Measurements from ENCODE around the gene TBX15.

The TBX15 gene

DNA sequence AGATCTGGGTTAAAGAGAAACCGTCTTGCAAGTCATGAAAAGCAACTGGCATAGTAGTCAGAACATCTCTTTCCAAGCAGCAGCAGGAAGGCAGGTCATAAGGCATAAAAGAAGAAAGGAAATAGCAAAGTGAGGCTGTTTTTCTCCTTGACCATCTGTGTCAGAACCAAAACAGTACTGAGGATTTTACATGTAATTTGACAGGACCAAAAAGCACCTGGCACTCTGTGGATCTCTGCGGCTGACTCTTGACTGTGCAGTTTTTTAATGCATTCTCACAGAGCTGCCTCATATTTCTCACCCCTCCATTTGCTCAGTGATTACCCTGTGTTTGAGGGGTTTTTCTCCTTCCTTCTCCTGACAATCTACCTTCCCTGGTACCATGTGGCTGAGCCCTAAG lies 17.7 kb downstream of the TBX15 start:
- no peaks in the 10 kb centered on the region for H3K36me3 ChIP-seq (ENCODE audit: control insufficient read depth in 4 of 4, insufficient read depth in 4 of 4, low read length in 3 of 4)
- no peak overlapping the region for H3K4me3 ChIP-seq (ENCODE audit: control insufficient read depth in 1 of 7, extremely low read depth in 1 of 7, insufficient read depth in 4 of 7, low read depth in 2 of 7, low read length in 6 of 7)
- no peak overlapping the region for H3K27ac ChIP-seq (ENCODE audit: insufficient read depth in 1 of 2, low read depth in 1 of 2, low read length in 2 of 2, poor library complexity in 1 of 2, severe bottlenecking in 2 of 2)
- POLR2A ChIA-PET: no interaction called here
- 92% methylated on average over 1 of the region's 2 CpGs for WGBS (ENCODE audit: insufficient coverage)
- DNase-seq: no peak
- peaks cover 7 to 48% (median 15%) of the 10 kb centered on the region in 5 experiments for H3K27me3 ChIP-seq (replicated peaks in 2 of 5; ENCODE audit: control insufficient read depth in 4 of 5, insufficient read depth in 5 of 5, low read length in 4 of 5)
- no peaks in the 10 kb centered on the region for H3K4me1 ChIP-seq (ENCODE audit: control extremely low read depth in 1 of 4, control insufficient read depth in 4 of 4, insufficient read depth in 4 of 4, low read length in 3 of 4)
- CTCF ChIA-PET: no interaction called here
- peaks cover 0 to 3% (median 0%) of the 10 kb centered on the region in 5 experiments for H3K9me3 ChIP-seq (ENCODE audit: control extremely low read depth in 1 of 5, control insufficient read depth in 4 of 5, insufficient read depth in 2 of 5, low read depth in 1 of 5, low read length in 4 of 5)

- H3K9me3 ChIP-seq (ENCODE audit: control extremely low read depth in 1 of 5, control insufficient read depth in 4 of 5, insufficient read depth in 2 of 5, low read depth in 1 of 5, low read length in 4 of 5): peaks cover 0 to 2% (median 0%) of the 10 kb centered on the region in 5 experiments
- peaks cover 0 to 12% (median 4%) of the 10 kb centered on the region in 4 experiments for H3K4me1 ChIP-seq (ENCODE audit: control extremely low read depth in 1 of 4, control insufficient read depth in 4 of 4, insufficient read depth in 4 of 4, low read length in 3 of 4)
- 94% methylated on average over 3 of the region's 3 CpGs for WGBS (ENCODE audit: insufficient coverage)
- ChIA-PET POLR2A (no interaction called here), CTCF (no interaction called here)
- no peak overlapping the region for H3K27ac ChIP-seq (ENCODE audit: insufficient read depth in 1 of 2, low read depth in 1 of 2, low read length in 2 of 2, poor library complexity in 1 of 2, severe bottlenecking in 2 of 2)
- DNase-seq: no peak
- no peak overlapping the region for H3K4me3 ChIP-seq (ENCODE audit: control insufficient read depth in 1 of 7, extremely low read depth in 1 of 7, insufficient read depth in 4 of 7, low read depth in 2 of 7, low read length in 6 of 7)
- no peaks in the 10 kb centered on the region for H3K36me3 ChIP-seq (ENCODE audit: control insufficient read depth in 4 of 4, insufficient read depth in 4 of 4, low read length in 3 of 4)
- H3K27me3 ChIP-seq (replicated peaks in 2 of 5; ENCODE audit: control insufficient read depth in 4 of 5, insufficient read depth in 5 of 5, low read length in 4 of 5): peaks cover 0 to 9% (median 2%) of the 10 kb centered on the region in 5 experiments
These were observed 24.4 kb downstream of the TBX15 start for GRCh38 chr1:118963456-118964430.

- CTCF ChIA-PET: no interaction called here
- POLR2A ChIA-PET: no interaction called here
- Histone ChIP-seq H3K4me3 (ENCODE audit: control insufficient read depth in 1 of 7, extremely low read depth in 1 of 7, insufficient read depth in 4 of 7, low read depth in 2 of 7, low read length in 6 of 7) (no peak overlapping the region), H3K4me1 (ENCODE audit: control extremely low read depth in 1 of 4, control insufficient read depth in 4 of 4, insufficient read depth in 4 of 4, low read length in 3 of 4) (peaks cover 0 to 12% (median 4%) of the 10 kb centered on the region in 4 experiments), H3K27me3 (replicated peaks in 2 of 5; ENCODE audit: control insufficient read depth in 4 of 5, insufficient read depth in 5 of 5, low read length in 4 of 5) (peaks cover 0 to 9% (median 0%) of the 10 kb centered on the region in 5 experiments), H3K9me3 (ENCODE audit: control extremely low read depth in 1 of 5, control insufficient read depth in 4 of 5, insufficient read depth in 2 of 5, low read depth in 1 of 5, low read length in 4 of 5) (peaks cover 0 to 2% (median 0%) of the 10 kb centered on the region in 5 experiments), H3K36me3 (ENCODE audit: control insufficient read depth in 4 of 4, insufficient read depth in 4 of 4, low read length in 3 of 4) (no peaks in the 10 kb centered on the region), H3K27ac (ENCODE audit: insufficient read depth in 1 of 2, low read depth in 1 of 2, low read length in 2 of 2, poor library complexity in 1 of 2, severe bottlenecking in 2 of 2) (no peak overlapping the region)
- no CpG with 5 or more reads among the region's 2 CpGs for WGBS (ENCODE audit: insufficient coverage)
- DNase-seq: no peak
These were observed 25.0 kb downstream of the TBX15 start for GRCh38 chr1:118963138-118963455.

DNA sequence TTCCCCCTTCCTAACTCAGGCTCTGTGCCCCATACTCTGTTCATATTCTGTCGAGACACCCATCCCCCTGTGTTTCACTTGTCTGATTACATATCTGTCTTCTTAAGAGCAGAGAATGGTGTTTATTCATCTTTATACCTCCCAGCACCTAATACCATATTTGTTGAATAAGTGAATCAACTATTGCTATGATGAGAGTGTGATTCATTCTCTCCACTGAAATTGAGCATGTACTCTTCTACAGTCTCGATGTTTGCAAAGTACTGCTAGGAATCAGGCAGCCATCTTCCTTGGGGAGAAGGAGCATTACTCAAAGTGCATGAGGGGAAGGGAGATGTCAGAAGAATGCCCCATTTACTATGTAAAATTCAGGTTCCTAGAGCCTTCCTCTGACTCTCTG lies 27.0 kb downstream of the TBX15 start:
- Histone ChIP-seq H3K4me3 (ENCODE audit: control insufficient read depth in 1 of 7, extremely low read depth in 1 of 7, insufficient read depth in 4 of 7, low read depth in 2 of 7, low read length in 6 of 7) (no peak overlapping the region), H3K9me3 (ENCODE audit: control extremely low read depth in 1 of 5, control insufficient read depth in 4 of 5, insufficient read depth in 2 of 5, low read depth in 1 of 5, low read length in 4 of 5) (peaks cover 0 to 2% (median 0%) of the 10 kb centered on the region in 5 experiments), H3K27me3 (replicated peaks in 2 of 5; ENCODE audit: control insufficient read depth in 4 of 5, insufficient read depth in 5 of 5, low read length in 4 of 5) (peaks cover 0 to 6% (median 0%) of the 10 kb centered on the region in 5 experiments), H3K36me3 (ENCODE audit: control insufficient read depth in 4 of 4, insufficient read depth in 4 of 4, low read length in 3 of 4) (no peaks in the 10 kb centered on the region), H3K27ac (ENCODE audit: insufficient read depth in 1 of 2, low read depth in 1 of 2, low read length in 2 of 2, poor library complexity in 1 of 2, severe bottlenecking in 2 of 2) (no peak overlapping the region), H3K4me1 (ENCODE audit: control extremely low read depth in 1 of 4, control insufficient read depth in 4 of 4, insufficient read depth in 4 of 4, low read length in 3 of 4) (peaks cover 0 to 12% (median 4%) of the 10 kb centered on the region in 4 experiments)
- WGBS (ENCODE audit: insufficient coverage): no CpG with 5 or more reads among the region's 2 CpGs
- ChIA-PET POLR2A (no interaction called here), CTCF (no interaction called here)
- no peak for DNase-seq

DNA sequence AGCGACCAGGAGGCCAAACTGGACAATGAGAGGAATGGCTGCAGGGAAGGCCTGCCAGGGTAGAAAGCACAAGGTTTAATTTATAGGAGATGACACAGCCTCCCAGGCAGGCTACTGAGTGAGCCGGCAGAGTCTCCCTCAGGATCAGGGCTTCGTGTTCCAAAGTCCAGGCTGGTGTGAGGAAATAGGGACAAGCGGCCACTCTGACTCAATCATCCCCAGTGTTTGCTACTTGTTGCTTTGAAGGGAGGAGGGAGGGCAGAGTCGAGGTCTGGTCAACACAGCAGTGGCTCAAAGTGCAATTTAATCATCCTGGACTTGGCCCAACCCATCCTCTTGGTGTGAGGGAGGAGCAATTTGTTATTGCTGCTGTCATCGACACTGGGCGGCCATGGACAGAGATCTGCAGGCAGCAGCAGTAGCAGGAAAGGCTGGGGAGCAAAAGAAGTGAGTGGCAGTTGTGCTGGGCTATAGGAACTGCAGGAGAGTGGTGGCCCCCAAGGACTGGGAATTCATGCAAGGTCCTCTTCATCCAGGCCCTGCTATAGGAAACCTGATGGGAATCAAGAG lies 27.5 kb downstream of the TBX15 start:
- no peak for DNase-seq
- Histone ChIP-seq H3K27me3 (replicated peaks in 2 of 5; ENCODE audit: control insufficient read depth in 4 of 5, insufficient read depth in 5 of 5, low read length in 4 of 5) (peaks cover 0 to 6% (median 0%) of the 10 kb centered on the region in 5 experiments), H3K27ac (ENCODE audit: insufficient read depth in 1 of 2, low read depth in 1 of 2, low read length in 2 of 2, poor library complexity in 1 of 2, severe bottlenecking in 2 of 2) (no peak overlapping the region), H3K4me3 (ENCODE audit: control insufficient read depth in 1 of 7, extremely low read depth in 1 of 7, insufficient read depth in 4 of 7, low read depth in 2 of 7, low read length in 6 of 7) (no peak overlapping the region), H3K36me3 (ENCODE audit: control insufficient read depth in 4 of 4, insufficient read depth in 4 of 4, low read length in 3 of 4) (no peaks in the 10 kb centered on the region), H3K4me1 (ENCODE audit: control extremely low read depth in 1 of 4, control insufficient read depth in 4 of 4, insufficient read depth in 4 of 4, low read length in 3 of 4) (peaks cover 0 to 12% (median 4%) of the 10 kb centered on the region in 4 experiments), H3K9me3 (ENCODE audit: control extremely low read depth in 1 of 5, control insufficient read depth in 4 of 5, insufficient read depth in 2 of 5, low read depth in 1 of 5, low read length in 4 of 5) (peaks cover 0 to 2% (median 0%) of the 10 kb centered on the region in 5 experiments)
- ChIA-PET POLR2A (no interaction called here), CTCF (interaction anchor here (0.6 to 1.6 kb wide), 2 partner anchors 10 to 729 kb away, joined by 3 to 5 read pairs; no protein-coding TSS in a partner anchor)
- 95% methylated on average over 6 of the region's 7 CpGs for WGBS (ENCODE audit: insufficient coverage)

DNA sequence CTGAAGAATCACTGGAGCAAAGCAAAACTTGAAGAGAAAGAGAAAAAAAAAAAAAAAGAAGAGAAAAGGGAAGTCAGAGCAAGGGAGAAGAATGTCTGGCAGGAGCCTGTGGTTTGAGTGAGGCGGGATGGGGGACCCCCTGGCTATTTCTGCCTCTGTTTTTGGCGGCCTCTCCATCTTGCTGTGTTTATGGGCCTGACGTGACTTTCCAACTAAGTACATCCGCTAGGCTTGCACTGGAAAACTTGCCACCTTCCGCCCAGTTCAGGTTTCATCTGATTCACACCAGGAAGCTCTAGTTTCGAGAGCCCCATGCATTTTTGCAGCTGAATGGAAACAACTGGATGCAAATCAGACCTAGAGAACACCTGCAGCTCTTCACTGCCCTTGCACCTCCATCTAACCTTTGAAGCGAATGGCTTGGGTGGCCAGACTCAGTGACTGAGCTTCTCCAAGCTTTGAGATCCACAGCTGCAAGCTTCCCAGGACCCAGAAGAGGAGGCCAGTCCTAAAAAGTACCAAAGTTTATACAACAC lies 28.0 kb downstream of the TBX15 start:
- Histone ChIP-seq H3K36me3 (ENCODE audit: control insufficient read depth in 4 of 4, insufficient read depth in 4 of 4, low read length in 3 of 4) (no peaks in the 10 kb centered on the region), H3K4me3 (ENCODE audit: control insufficient read depth in 1 of 7, extremely low read depth in 1 of 7, insufficient read depth in 4 of 7, low read depth in 2 of 7, low read length in 6 of 7) (no peak overlapping the region), H3K27ac (ENCODE audit: insufficient read depth in 1 of 2, low read depth in 1 of 2, low read length in 2 of 2, poor library complexity in 1 of 2, severe bottlenecking in 2 of 2) (no peak overlapping the region), H3K9me3 (ENCODE audit: control extremely low read depth in 1 of 5, control insufficient read depth in 4 of 5, insufficient read depth in 2 of 5, low read depth in 1 of 5, low read length in 4 of 5) (peaks cover 0 to under 1% (median 0%) of the 10 kb centered on the region in 5 experiments), H3K27me3 (replicated peaks in 2 of 5; ENCODE audit: control insufficient read depth in 4 of 5, insufficient read depth in 5 of 5, low read length in 4 of 5) (peaks cover 0 to 6% (median 0%) of the 10 kb centered on the region in 5 experiments), H3K4me1 (ENCODE audit: control extremely low read depth in 1 of 4, control insufficient read depth in 4 of 4, insufficient read depth in 4 of 4, low read length in 3 of 4) (peaks cover 0 to 12% (median 4%) of the 10 kb centered on the region in 4 experiments)
- peak in 2 of 3 donors; percentile 68 to 71 for DNase-seq
- 1% methylated on average over 5 of the region's 7 CpGs for WGBS (ENCODE audit: insufficient coverage)
- CTCF ChIA-PET: interaction anchor here (0.6 to 1.6 kb wide), 3 partner anchors 10 to 729 kb away, joined by 3 to 5 read pairs (median 3); no protein-coding TSS in a partner anchor
- POLR2A ChIA-PET: no interaction called here

Measured in common myeloid progenitor, CD34-positive (primary cell).